CD4-positive, alpha-beta T cell (primary cell): Measurements from ENCODE around the gene C1QA. TPM values are rescaled to one million over a fixed set of nuclear protein-coding genes. Genes with fewer than 3 reads are reported as not detected.

Source experiments
- ATAC-seq: fragments of 200-7000 bp; cut with Tn5 transposase; one replicate; pipeline ENCODE4 v1.10.0; 2022; ENCODE audit warnings: mild to moderate bottlenecking; ENCODE audit not compliant: poor library complexity
- CTCF ChIA-PET: fragments of 350-600 bp; sonication (Branson Sonifier 250); formaldehyde crosslinking; loops from one replicate; lab custom pipeline; 2021; ENCODE audit warnings: antibody characterized with exemption, inconsistent platforms; lab: Charles Lee
- POLR2A ChIA-PET: fragments of 350-600 bp; sonication (Branson Sonifier 250); formaldehyde crosslinking; loops from one replicate; lab custom pipeline; 2021; ENCODE audit warnings: antibody characterized with exemption, inconsistent platforms; lab: Charles Lee
- DNase-seq, 14 experiments: peaks; one replicate each; pipeline ENCODE4 v3.0.0-alpha.2; 2013 to 2020; ENCODE audit warnings: mixed read lengths in 2 of 14
- H3K27ac ChIP-seq, 2 donors: one replicate each; pipeline versions ENCODE4 v1.5.1 to v1.7.0; 2013; ENCODE audit warnings: low read length in 2 of 2, low read depth in 1 of 2, mild to moderate bottlenecking in 1 of 2
- H3K27me3 ChIP-seq, 2 experiments: 1 replicate in 1 of 2; 2 replicates in 1 of 2; pipeline versions ENCODE4 v1.6.1 to v1.7.0; 2013; ENCODE audit warnings: low read length in 2 of 2, control low read depth in 1 of 2, mild to moderate bottlenecking in 1 of 2, moderate library complexity in 1 of 2; ENCODE audit not compliant: insufficient read depth in 2 of 2, control insufficient read depth in 1 of 2
- H3K36me3 ChIP-seq: one replicate; pipeline ENCODE4 v1.6.1; 2013; ENCODE audit warnings: low read length, control low read depth; ENCODE audit not compliant: insufficient read depth
- H3K4me1 ChIP-seq: one replicate; pipeline ENCODE4 v1.6.1; 2013; ENCODE audit warnings: low read length, control low read depth; ENCODE audit not compliant: insufficient read depth
- H3K4me3 ChIP-seq: one replicate; pipeline ENCODE4 v1.5.1; 2013; ENCODE audit warnings: mild to moderate bottlenecking, low read length, moderate library complexity
- H3K9me3 ChIP-seq, 2 experiments: 1 replicate in 1 of 2; 2 replicates in 1 of 2; pipeline versions ENCODE4 v1.6.1 to v1.7.0; 2013; ENCODE audit warnings: low read length in 2 of 2, mild to moderate bottlenecking in 2 of 2, control low read depth in 1 of 2, moderate library complexity in 1 of 2; ENCODE audit not compliant: control insufficient read depth in 1 of 2, insufficient read depth in 1 of 2
- H3K27ac Mint-ChIP-seq: one replicate; pipeline ENCODE4 v1.8.0; 2020; ENCODE audit warnings: mixed read lengths
- H3K27me3 Mint-ChIP-seq: one replicate; pipeline ENCODE4 v1.8.0; 2021; ENCODE audit warnings: mixed read lengths
- H3K36me3 Mint-ChIP-seq: one replicate; pipeline ENCODE4 v1.8.0; 2021; ENCODE audit warnings: low read depth, mixed read lengths
- H3K4me1 Mint-ChIP-seq: one replicate; pipeline ENCODE4 v1.8.0; 2021; ENCODE audit warnings: low read depth, mixed read lengths
- H3K4me3 Mint-ChIP-seq: one replicate; pipeline ENCODE4 v1.8.0; 2020; ENCODE audit warnings: mild to moderate bottlenecking, mixed read lengths
- H3K9me3 Mint-ChIP-seq: one replicate; pipeline ENCODE4 v1.8.0; 2020; ENCODE audit warnings: mixed read lengths
- intact Hi-C, 2 experiments: fragments of 100-400 bp; cut with DNase I in 1 of 2; cut with micrococcal nuclease in 1 of 2; formaldehyde crosslinking; loops; one replicate each; pipeline versions ENCODE4 v1.15.1 to v1.9.0; 2023 to 2025; cut with DNase I, micrococcal nuclease
- total RNA-seq, 174 experiments: library from RNA in 2 of 174; stranded (reverse) in 2 of 174; gene quantifications; one replicate each; pipeline ENCODE4 v1.2.3 and lab custom pipeline; 2021 to 2026
- TF ChIP-seq, protein P1 (sequence below): fragments of 200-600 bp; IDR thresholded peaks from one replicate; pipeline ENCODE4 v1.8.0; 2022; ENCODE audit warnings: antibody characterized with exemption, mild to moderate bottlenecking

C1QA gene
- total RNA-seq, 2 experiments from 2014 or later, result not detected

GRCh38 chr1:22660716-22661241 lies 24.4 kb downstream of the C1QA start:
- ChIA-PET CTCF (no interaction called here), POLR2A (no interaction called here)
- peaks cover 18% of the 10 kb centered on the region for H3K27me3 Mint-ChIP-seq
- Histone ChIP-seq H3K4me3 (no peak overlapping the region), H3K4me1 (no peaks in the 10 kb centered on the region), H3K27ac (no peak overlapping the region), H3K36me3 (no peaks in the 10 kb centered on the region), H3K9me3 (peaks cover 0 to 4% of the 10 kb centered on the region in 2 experiments), H3K27me3 (peaks cover 0 to 2% of the 10 kb centered on the region in 2 experiments)
- H3K9me3 Mint-ChIP-seq, result no peaks in the 10 kb centered on the region
- no peak overlapping the region for H3K4me3 Mint-ChIP-seq
- no peaks in the 10 kb centered on the region for H3K36me3 Mint-ChIP-seq
- no peaks in the 10 kb centered on the region for H3K4me1 Mint-ChIP-seq
- no peak for ATAC-seq
- DNase-seq, result no peak
- intact Hi-C loops, result no loop called here
- H3K27ac Mint-ChIP-seq, result no peak overlapping the region
- TF ChIP-seq, protein P1, sequence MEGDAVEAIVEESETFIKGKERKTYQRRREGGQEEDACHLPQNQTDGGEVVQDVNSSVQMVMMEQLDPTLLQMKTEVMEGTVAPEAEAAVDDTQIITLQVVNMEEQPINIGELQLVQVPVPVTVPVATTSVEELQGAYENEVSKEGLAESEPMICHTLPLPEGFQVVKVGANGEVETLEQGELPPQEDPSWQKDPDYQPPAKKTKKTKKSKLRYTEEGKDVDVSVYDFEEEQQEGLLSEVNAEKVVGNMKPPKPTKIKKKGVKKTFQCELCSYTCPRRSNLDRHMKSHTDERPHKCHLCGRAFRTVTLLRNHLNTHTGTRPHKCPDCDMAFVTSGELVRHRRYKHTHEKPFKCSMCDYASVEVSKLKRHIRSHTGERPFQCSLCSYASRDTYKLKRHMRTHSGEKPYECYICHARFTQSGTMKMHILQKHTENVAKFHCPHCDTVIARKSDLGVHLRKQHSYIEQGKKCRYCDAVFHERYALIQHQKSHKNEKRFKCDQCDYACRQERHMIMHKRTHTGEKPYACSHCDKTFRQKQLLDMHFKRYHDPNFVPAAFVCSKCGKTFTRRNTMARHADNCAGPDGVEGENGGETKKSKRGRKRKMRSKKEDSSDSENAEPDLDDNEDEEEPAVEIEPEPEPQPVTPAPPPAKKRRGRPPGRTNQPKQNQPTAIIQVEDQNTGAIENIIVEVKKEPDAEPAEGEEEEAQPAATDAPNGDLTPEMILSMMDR, result no peak

- Histone ChIP-seq H3K36me3 (no peaks in the 10 kb centered on the region), H3K27me3 (no peaks in the 10 kb centered on the region), H3K4me3 (no peak overlapping the region), H3K4me1 (no peaks in the 10 kb centered on the region), H3K27ac (no peak overlapping the region), H3K9me3 (peaks cover 0 to 4% of the 10 kb centered on the region in 2 experiments)
- no peak for ATAC-seq
- Mint-ChIP-seq H3K27ac (no peak overlapping the region), H3K36me3 (no peaks in the 10 kb centered on the region), H3K4me1 (no peaks in the 10 kb centered on the region), H3K4me3 (no peak overlapping the region), H3K9me3 (no peaks in the 10 kb centered on the region), H3K27me3 (peaks cover 21% of the 10 kb centered on the region)
- POLR2A ChIA-PET, result no interaction called here
- no peak for DNase-seq
- CTCF ChIA-PET, result no interaction called here
- intact Hi-C loops, result no loop called here
- TF ChIP-seq, protein P1, result no peak
Observed at GRCh38 chr1:22661880-22662279, 25.5 kb downstream of the C1QA start.

GRCh38 chr1:22662318-22662717 lies 25.9 kb downstream of the C1QA start:
- Mint-ChIP-seq H3K27me3 (peaks cover 24% of the 10 kb centered on the region), H3K9me3 (no peaks in the 10 kb centered on the region), H3K27ac (no peak overlapping the region), H3K4me3 (no peak overlapping the region), H3K36me3 (no peaks in the 10 kb centered on the region), H3K4me1 (no peaks in the 10 kb centered on the region)
- Histone ChIP-seq H3K4me3 (no peak overlapping the region), H3K36me3 (no peaks in the 10 kb centered on the region), H3K27me3 (no peaks in the 10 kb centered on the region), H3K9me3 (peaks cover 0 to 4% of the 10 kb centered on the region in 2 experiments), H3K27ac (no peak overlapping the region), H3K4me1 (no peaks in the 10 kb centered on the region)
- intact Hi-C loops, result no loop called here
- ATAC-seq (no peak), DNase-seq (no peak)
- POLR2A ChIA-PET, result no interaction called here
- CTCF ChIA-PET, result no interaction called here
- TF ChIP-seq, protein P1, result no peak
